MM.1S (cell line): ENCODE data around the gene TRIM49D2.
"Not testable (repeated sequence)": the region's sequence is repeated elsewhere in the genome, so short reads cannot be mapped to it uniquely, and the experiment has no call there.

Experiments
- DNase-seq: peaks from one replicate; pipeline ENCODE4 v3.0.0-alpha.2; 2015
- H2AFZ ChIP-seq: fragments of 300-600 bp; sonication (generic); 2 replicates; pipeline ENCODE4 v1.6.0; 2016; ENCODE audit warnings: antibody characterized with exemption, low read length
- H3F3A ChIP-seq: fragments of 300-600 bp; sonication (generic); 2 replicates; pipeline ENCODE4 v1.6.1; 2016; ENCODE audit warnings: mild to moderate bottlenecking, antibody characterized with exemption, low read length, moderate library complexity, mixed read lengths; ENCODE audit not compliant: insufficient read depth
- H3K27ac ChIP-seq: fragments of 300-600 bp; sonication (generic); 2 replicates; pipeline ENCODE4 v1.5.1; 2016; ENCODE audit warnings: mild to moderate bottlenecking, low read length
- H3K27me3 ChIP-seq: fragments of 300-600 bp; sonication (generic); replicated peaks from 2 replicates; pipeline ENCODE4 v1.6.0; 2016; ENCODE audit warnings: low read length; ENCODE audit not compliant: insufficient read depth
- H3K36me3 ChIP-seq: fragments of 300-600 bp; sonication (generic); replicated peaks from 2 replicates; pipeline ENCODE4 v1.6.1; 2016; ENCODE audit warnings: mild to moderate bottlenecking, low read length, mixed read lengths; ENCODE audit not compliant: insufficient read depth
- H3K4me1 ChIP-seq: fragments of 300-600 bp; sonication (generic); 2 replicates; pipeline ENCODE4 v1.6.1; 2016; ENCODE audit warnings: low read length, mixed read lengths
- H3K4me2 ChIP-seq: fragments of 300-600 bp; sonication (generic); 2 replicates; pipeline ENCODE4 v1.6.0; 2016; ENCODE audit warnings: low read depth, low read length
- H3K4me3 ChIP-seq: fragments of 300-600 bp; sonication (generic); 2 replicates; pipeline ENCODE4 v1.5.1; 2016; ENCODE audit warnings: low read length, mixed read lengths
- H3K79me2 ChIP-seq: fragments of 300-600 bp; sonication (generic); 2 replicates; pipeline ENCODE4 v1.6.1; 2016; ENCODE audit warnings: mixed run types, low read length, mixed read lengths
- H3K9ac ChIP-seq: fragments of 300-600 bp; sonication (generic); 2 replicates; pipeline ENCODE4 v1.6.1; 2016; ENCODE audit warnings: low read length, mixed read lengths
- H3K9me2 ChIP-seq: fragments of 300-600 bp; sonication (generic); replicated peaks from 2 replicates; pipeline ENCODE4 v1.6.1; 2016; ENCODE audit warnings: mild to moderate bottlenecking, low read length, mixed read lengths; ENCODE audit not compliant: insufficient read depth
- H3K9me3 ChIP-seq: fragments of 300-600 bp; sonication (generic); replicated peaks from 2 replicates; pipeline ENCODE4 v1.6.1; 2016; ENCODE audit warnings: mild to moderate bottlenecking, low read length, mixed read lengths; ENCODE audit not compliant: insufficient read depth
- H4K20me1 ChIP-seq: fragments of 300-600 bp; sonication (generic); 2 replicates; pipeline ENCODE4 v1.6.1; 2016; ENCODE audit warnings: mild to moderate bottlenecking, low read length, moderate library complexity, mixed read lengths; ENCODE audit not compliant: insufficient read depth
- CTCF ChIP-seq: fragments of 300-600 bp; sonication (generic); IDR thresholded peaks from 2 replicates; pipeline ENCODE4 v1.5.1; 2016; ENCODE audit warnings: antibody characterized with exemption, low read length, mixed read lengths
- EZH2 ChIP-seq: fragments of 300-600 bp; sonication (generic); optimal IDR thresholded peaks from 2 replicates; pipeline ENCODE3; 2017; ENCODE audit warnings: low read depth, mild to moderate bottlenecking, antibody characterized with exemption, low read length, mixed read lengths
- EZH2phosphoT487 ChIP-seq: fragments of 300-600 bp; sonication (generic); IDR thresholded peaks from 2 replicates; pipeline ENCODE4 v1.6.1; 2018; ENCODE audit warnings: antibody characterized with exemption, low read length

Gene TRIM49D2

GRCh38 chr11:89923764-89924163 is at the start of gene TRIM49D2:
Gene TRIM49D2, plus strand, starts transcription at chr11:89924064. Its CDS starts 2,698 bp downstream, at chr11:89926762.
- not testable (repeated sequence) for H3K9ac ChIP-seq, H3K4me2 ChIP-seq, H3K9me2 ChIP-seq, H3K27me3 ChIP-seq, H3K79me2 ChIP-seq, DNase-seq, H4K20me1 ChIP-seq, H2AFZ ChIP-seq, H3K27ac ChIP-seq, H3K36me3 ChIP-seq, H3K4me3 ChIP-seq, H3F3A ChIP-seq, H3K9me3 ChIP-seq, H3K4me1 ChIP-seq

- not testable (repeated sequence) for H3K9me3 ChIP-seq, H3K4me1 ChIP-seq, H3K27ac ChIP-seq, H3K4me3 ChIP-seq, DNase-seq, H3K9ac ChIP-seq, H3K9me2 ChIP-seq, H3K36me3 ChIP-seq, H3K4me2 ChIP-seq, H3F3A ChIP-seq, H3K79me2 ChIP-seq, H3K27me3 ChIP-seq, H4K20me1 ChIP-seq, H2AFZ ChIP-seq
Measured at GRCh38 chr11:89877511-89877910, 46.4 kb upstream of the TRIM49D2 start.

GRCh38 chr11:89893245-89893644 is 30.6 kb upstream of the TRIM49D2 start:
- not testable (repeated sequence) for H3K9ac ChIP-seq, H3K4me2 ChIP-seq, H3K9me2 ChIP-seq, H3K36me3 ChIP-seq, H3K4me3 ChIP-seq, H3K27me3 ChIP-seq, H2AFZ ChIP-seq, H3K4me1 ChIP-seq, H4K20me1 ChIP-seq, DNase-seq, H3F3A ChIP-seq, H3K79me2 ChIP-seq, H3K27ac ChIP-seq, H3K9me3 ChIP-seq

- H3K36me3 ChIP-seq, H3F3A ChIP-seq, H3K79me2 ChIP-seq, H3K9ac ChIP-seq, H3K4me2 ChIP-seq, H2AFZ ChIP-seq, H3K4me1 ChIP-seq, H3K9me3 ChIP-seq, H4K20me1 ChIP-seq, H3K27ac ChIP-seq, H3K27me3 ChIP-seq, H3K4me3 ChIP-seq, H3K9me2 ChIP-seq, DNase-seq: not testable (repeated sequence)
Measured at GRCh38 chr11:89900809-89901208, 23.1 kb upstream of the TRIM49D2 start.

- TF ChIP-seq CTCF (no peak), EZH2phosphoT487 (no peak), EZH2 (no peak)
- H2AFZ ChIP-seq, result no peak within 1 kb of the TSS
- no peaks in the 10 kb centered on the region for H3K9me2 ChIP-seq
- no peaks in the 10 kb centered on the region for H3F3A ChIP-seq
- H3K36me3 ChIP-seq, result no peaks in the 10 kb centered on the region
- no peaks in the 10 kb centered on the region for H3K27me3 ChIP-seq
- H3K79me2 ChIP-seq, result no peaks in the 10 kb centered on the region
- H3K4me3 ChIP-seq, result no peak within 1 kb of the TSS
- DNase-seq, result no peak
- H3K4me1 ChIP-seq, result no peaks in the 10 kb centered on the region
- no peak within 1 kb of the TSS for H3K27ac ChIP-seq
- no peaks in the 10 kb centered on the region for H4K20me1 ChIP-seq
- H3K9me3 ChIP-seq, result no peaks in the 10 kb centered on the region
- no peak within 1 kb of the TSS for H3K4me2 ChIP-seq
- H3K9ac ChIP-seq, result no peak within 1 kb of the TSS
Measured at GRCh38 chr11:89922195-89922660, 1.6 kb upstream of the TRIM49D2 start, which contains the start of gene TRIM49D1. Gene TRIM49D1, minus strand, starts transcription at chr11:89922245. Its CDS starts 4,535 bp downstream, at chr11:89917710.

- DNase-seq, H3K4me2 ChIP-seq, H4K20me1 ChIP-seq, H3K9ac ChIP-seq, H3K36me3 ChIP-seq, H3F3A ChIP-seq, H3K4me3 ChIP-seq, H3K9me2 ChIP-seq, H3K4me1 ChIP-seq, H3K9me3 ChIP-seq, H3K27ac ChIP-seq, H3K79me2 ChIP-seq, H3K27me3 ChIP-seq, H2AFZ ChIP-seq: not testable (repeated sequence)
Measured at GRCh38 chr11:89960833-89961232, 37.0 kb downstream of the TRIM49D2 start.

GRCh38 chr11:89965737-89966136 is 41.9 kb downstream of the TRIM49D2 start, which contains the start of gene TRIM64:
Gene TRIM64, plus strand, starts transcription at chr11:89966037. Its CDS starts 2,467 bp downstream, at chr11:89968504.
- not testable (repeated sequence) for H3K79me2 ChIP-seq, H3K9me2 ChIP-seq

More at GRCh38 chr11:89965737-89966136, 41.9 kb downstream of the TRIM49D2 start, which contains the start of gene TRIM64:
- H3K4me1 ChIP-seq, DNase-seq, H2AFZ ChIP-seq, H3K4me3 ChIP-seq, H3K9me3 ChIP-seq, H3K36me3 ChIP-seq, H3F3A ChIP-seq, H4K20me1 ChIP-seq, H3K27ac ChIP-seq, H3K4me2 ChIP-seq, H3K9ac ChIP-seq, H3K27me3 ChIP-seq: not testable (repeated sequence)
